ENCODE measurements around the gene PRSS36. TPM values are rescaled to one million over a fixed set of nuclear protein-coding genes. Genes with fewer than 3 reads are reported as not detected.

Gene PRSS36
- polyA plus RNA-seq, 3 donors, result 3.1 to 4.2 (median 3.4) TPM

GRCh38 chr16:31094088-31094423 lies 55.8 kb downstream of the PRSS36 start:
- Histone ChIP-seq H3K9ac (ENCODE audit: insufficient read depth, low read length, poor library complexity, severe bottlenecking) (peak overlapping the region; percentile 75), H3K4me1 (ENCODE audit: control insufficient read depth in 1 of 2, insufficient read depth in 2 of 2, low read length in 2 of 2) (peaks cover 25 to 29% of the 10 kb centered on the region in 2 donors), H4K20me1 (ENCODE audit: insufficient read depth, low read length) (peaks cover 4% of the 10 kb centered on the region), H3K27ac (ENCODE audit: low read depth in 1 of 2, low read length in 2 of 2) (peak overlapping the region; percentile 52 to 74), H3K4me2 (replicated peaks; ENCODE audit: extremely low read depth, low read length, poor library complexity, severe bottlenecking) (peak overlapping the region; percentile 99), H2AFZ (ENCODE audit: insufficient read depth, low read depth, low read length, poor library complexity, severe bottlenecking) (peak overlapping the region; percentile 96), H3K36me3 (replicated peaks in 1 of 2; ENCODE audit: control insufficient read depth in 1 of 2, insufficient read depth in 2 of 2, low read length in 2 of 2) (peaks cover 11 to 20% of the 10 kb centered on the region in 2 donors), H3K79me2 (ENCODE audit: insufficient read depth, low read length) (peaks cover 24% of the 10 kb centered on the region), H3K4me3 (replicated peaks in 1 of 3; ENCODE audit: low read depth in 2 of 3, low read length in 3 of 3) (peak overlapping the region; percentile 49 to 92 (median 92)), H3K9me3 (replicated peaks in 1 of 2; ENCODE audit: control insufficient read depth in 1 of 2, insufficient read depth in 1 of 2, low read length in 2 of 2) (no peaks in the 10 kb centered on the region), H3K27me3 (ENCODE audit: control insufficient read depth in 2 of 2, insufficient read depth in 2 of 2, low read length in 2 of 2) (no peaks in the 10 kb centered on the region)
- Mint-ChIP-seq H3K27me3 (ENCODE audit: low read depth in 3 of 3) (peaks cover 0 to 2% (median 1%) of the 10 kb centered on the region in 3 donors), H3K36me3 (peaks cover 21 to 28% of the 10 kb centered on the region in 2 donors), H3K9me3 (peaks cover 0 to 2% (median 0%) of the 10 kb centered on the region in 7 donors), H3K4me1 (peaks cover 21% of the 10 kb centered on the region), H3K27ac (peak overlapping the region; percentile 66 to 92 (median 81)), H3K4me3 (peak overlapping the region; percentile 89 to 98)
- intact Hi-C loops (cut with micrococcal nuclease), result loop anchor here (2.0 to 10.0 kb wide), 5 partner anchors 19 to 139 kb away; partner anchors contain the start of genes HSD3B7 (in 1 of the 2), SETD1A (in 1 of the 2), STX4 (in 1 of the 2) and ZNF646 (in 1 of the 2)
- DNase-seq, result no peak
- no peak for TF ChIP-seq CTCF (IDR thresholded peaks at IDR 0.05)
- WGBS (ENCODE audit: insufficient coverage), result 2% methylated on average over 17 of the region's 20 CpGs

GRCh38 chr16:31093132-31093703 lies 56.6 kb downstream of the PRSS36 start:
- Histone ChIP-seq H3K27me3 (ENCODE audit: control insufficient read depth in 2 of 2, insufficient read depth in 2 of 2, low read length in 2 of 2) (no peaks in the 10 kb centered on the region), H4K20me1 (ENCODE audit: insufficient read depth, low read length) (peaks cover 4% of the 10 kb centered on the region), H3K9me3 (replicated peaks in 1 of 2; ENCODE audit: control insufficient read depth in 1 of 2, insufficient read depth in 1 of 2, low read length in 2 of 2) (no peaks in the 10 kb centered on the region), H3K4me2 (replicated peaks; ENCODE audit: extremely low read depth, low read length, poor library complexity, severe bottlenecking) (peak overlapping the region; percentile 99), H3K9ac (ENCODE audit: insufficient read depth, low read length, poor library complexity, severe bottlenecking) (peak overlapping the region; percentile 75), H3K4me1 (ENCODE audit: control insufficient read depth in 1 of 2, insufficient read depth in 2 of 2, low read length in 2 of 2) (peaks cover 25 to 29% of the 10 kb centered on the region in 2 donors), H3K36me3 (replicated peaks in 1 of 2; ENCODE audit: control insufficient read depth in 1 of 2, insufficient read depth in 2 of 2, low read length in 2 of 2) (peaks cover 11 to 28% of the 10 kb centered on the region in 2 donors), H2AFZ (ENCODE audit: insufficient read depth, low read depth, low read length, poor library complexity, severe bottlenecking) (no peak overlapping the region), H3K79me2 (ENCODE audit: insufficient read depth, low read length) (peaks cover 24% of the 10 kb centered on the region), H3K4me3 (replicated peaks in 1 of 3; ENCODE audit: low read depth in 2 of 3, low read length in 3 of 3) (peak overlapping the region in 1 of 3 experiments; percentile 92), H3K27ac (ENCODE audit: low read depth in 1 of 2, low read length in 2 of 2) (no peak overlapping the region)
- H3K9me3 Mint-ChIP-seq, result peaks cover 0 to 2% (median 0%) of the 10 kb centered on the region in 7 donors
- no peak overlapping the region for H3K4me3 Mint-ChIP-seq
- peaks cover 0 to 3% (median 1%) of the 10 kb centered on the region in 3 donors for H3K27me3 Mint-ChIP-seq (ENCODE audit: low read depth in 3 of 3)
- peaks cover 22 to 34% of the 10 kb centered on the region in 2 donors for H3K36me3 Mint-ChIP-seq
- TF ChIP-seq CTCF (IDR thresholded peaks at IDR 0.05), result no peak
- no peak overlapping the region for H3K27ac Mint-ChIP-seq
- peaks cover 21% of the 10 kb centered on the region for H3K4me1 Mint-ChIP-seq
- WGBS (ENCODE audit: insufficient coverage), result 100% methylated on average over 2 of the region's 17 CpGs
- DNase-seq, result no peak
- intact Hi-C loops (cut with micrococcal nuclease), result loop anchor here in 1 of 2 donors (5.0 to 10.0 kb wide), 3 partner anchors 52 to 138 kb away; partner anchors contain the start of genes SETD1A and STX4
